GM10248 (cell line): ENCODE data around the gene INSL6.

Source experiments
- CTCF ChIA-PET: fragments of 300-600 bp; sonication (Branson Sonifier 250); formaldehyde crosslinking; extraction: SDS; loops from one replicate; lab custom pipeline; 2021; ENCODE audit warnings: antibody characterized with exemption; lab: Yijun Ruan, JAX
- POLR2A ChIA-PET: fragments of 350-650 bp; sonication (Branson Sonifier 250); formaldehyde crosslinking; extraction: SDS; loops from one replicate; lab custom pipeline; 2020; ENCODE audit warnings: antibody characterized with exemption; lab: Yijun Ruan, JAX
- DNase-seq: peaks from one replicate; pipeline ENCODE4 v3.0.0; 2012; ENCODE audit errors: extremely low spot score
- CTCF ChIP-seq: IDR thresholded peaks from 2 replicates; pipeline ENCODE4 v1.5.1; 2012; ENCODE audit warnings: mild to moderate bottlenecking, low read depth; ENCODE audit errors: extremely low read depth, missing control alignments, control extremely low read depth

INSL6 gene

GRCh38 chr9:5185220-5185840, at the start of gene INSL6:
Gene INSL6, minus strand, starts transcription at chr9:5185639. Its CDS starts 37 bp downstream, at chr9:5185602.
- no peak for DNase-seq
- no peak for TF ChIP-seq CTCF
- ChIA-PET POLR2A (no interaction called here), CTCF (interaction anchor here (0.7 to 1.6 kb wide), 5 partner anchors 10 to 257 kb away, joined by 3 to 4 read pairs (median 3); no protein-coding TSS in a partner anchor)

GRCh38 chr9:5231212-5231611, 45.8 kb upstream of the INSL6 start, which contains the start of gene INSL4:
Gene INSL4, plus strand, starts transcription at chr9:5231419. Its CDS starts 105 bp downstream, at chr9:5231524.
- no peak for TF ChIP-seq CTCF
- CTCF ChIA-PET, result no interaction called here
- POLR2A ChIA-PET, result interaction anchor here (0.7 kb wide), 1 partner anchor 113 kb away, joined by 3 read pairs; no protein-coding TSS in a partner anchor
- DNase-seq, result no peak

- ChIA-PET CTCF (no interaction called here), POLR2A (interaction anchor here (0.7 kb wide), 1 partner anchor 113 kb away, joined by 3 read pairs; no protein-coding TSS in a partner anchor)
- no peak for TF ChIP-seq CTCF
- no peak for DNase-seq
Measured at GRCh38 chr9:5230554-5230953, 45.1 kb upstream of the INSL6 start.

GRCh38 chr9:5205071-5205470, 19.6 kb upstream of the INSL6 start:
- no peak for DNase-seq
- POLR2A ChIA-PET, result no interaction called here
- CTCF ChIA-PET, result no interaction called here
- TF ChIP-seq CTCF, result no peak

GRCh38 chr9:5195463-5195862, 10.0 kb upstream of the INSL6 start:
- ChIA-PET CTCF (interaction anchor here (0.8 to 1.4 kb wide), 4 partner anchors 9 to 53 kb away, joined by 3 to 4 read pairs (median 4); no protein-coding TSS in a partner anchor), POLR2A (no interaction called here)
- no peak for TF ChIP-seq CTCF
- DNase-seq, result no peak

GRCh38 chr9:5193345-5193744, 7.9 kb upstream of the INSL6 start:
- ChIA-PET POLR2A (no interaction called here), CTCF (interaction anchor here (1.3 kb wide), 1 partner anchor 25 kb away, joined by 3 read pairs; no protein-coding TSS in a partner anchor)
- no peak for DNase-seq
- TF ChIP-seq CTCF, result no peak
